Astrocyte of the spinal cord (primary cell): ENCODE data around the gene DENND4A.
"Not testable (repeated sequence)": the region's sequence is repeated elsewhere in the genome, so short reads cannot be mapped to it uniquely, and the experiment has no call there.

Source experiments
- DNase-seq: peaks from one replicate; pipeline ENCODE4 v3.0.0; 2011; ENCODE audit warnings: low read depth, low spot score
- H3K4me3 ChIP-seq: 2 replicates; pipeline ENCODE4 v1.5.1; 2011; ENCODE audit warnings: low read depth, mild to moderate bottlenecking, low read length, moderate library complexity
- CTCF ChIP-seq: IDR thresholded peaks from 2 replicates; pipeline ENCODE4 v1.5.1; 2012; ENCODE audit warnings: low read depth, mild to moderate bottlenecking, low read length, inconsistent platforms
- in situ Hi-C: cut with HindIII; loops from 2 replicates; pipeline ENCODE4 v1.10.0; 2017; ENCODE audit warnings: low sequenced_read_pairs

Gene DENND4A

DNA sequence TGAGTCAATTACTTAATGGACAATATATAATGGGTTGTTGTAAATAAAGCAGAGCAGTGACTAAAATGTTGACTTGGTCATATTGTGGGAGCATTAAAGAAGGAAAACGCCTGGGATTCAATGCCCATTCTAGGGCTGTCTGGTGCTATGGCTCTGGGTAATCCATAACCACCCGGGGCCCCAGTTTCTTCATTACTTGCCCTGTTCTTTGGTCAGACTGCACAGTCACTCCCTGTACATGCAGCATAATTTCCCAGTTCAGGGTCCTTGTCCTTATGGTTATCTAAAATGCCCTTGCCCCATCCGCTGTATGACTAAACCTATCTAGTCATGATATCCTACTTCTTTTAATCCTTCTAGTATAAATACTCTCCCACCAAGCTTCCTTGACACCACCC, 27.5 kb upstream of the DENND4A start:
- no peak for TF ChIP-seq CTCF
- no peak for DNase-seq
- H3K4me3 ChIP-seq, result no peak overlapping the region
- in situ Hi-C loops, result no loop called here

DNA sequence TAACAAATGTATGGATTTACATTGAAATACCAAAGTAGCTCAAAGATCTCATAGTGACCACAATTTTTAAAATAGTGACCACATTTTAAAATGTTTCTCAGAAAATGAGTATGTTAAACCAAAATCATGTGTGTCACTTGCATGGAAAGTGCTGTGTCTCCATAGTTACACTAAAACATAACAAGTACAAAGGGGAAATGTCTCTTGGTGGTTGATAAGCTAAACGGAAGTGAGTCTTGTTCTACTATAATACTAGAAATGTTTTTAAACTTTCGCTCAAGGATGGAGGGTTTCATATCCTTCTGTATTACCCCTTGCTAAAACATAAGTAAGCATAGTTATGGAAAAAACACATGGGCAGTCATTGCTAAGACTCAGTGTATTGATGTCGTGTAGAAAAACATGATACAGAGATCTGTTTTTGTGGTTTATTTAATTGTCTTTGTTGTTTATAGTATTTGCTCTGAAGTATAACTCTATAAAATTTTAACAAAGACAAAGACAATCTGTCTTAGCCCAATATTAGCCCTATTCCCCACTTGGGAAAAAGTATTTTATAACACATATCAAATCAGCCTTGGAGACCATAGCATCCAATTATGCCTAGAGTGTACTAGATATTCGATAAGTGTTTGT, 27.0 kb upstream of the DENND4A start:
- DNase-seq, result no peak
- in situ Hi-C loops, result no loop called here
- no peak overlapping the region for H3K4me3 ChIP-seq
- no peak for TF ChIP-seq CTCF

- DNase-seq, result no peak
- no peak overlapping the region for H3K4me3 ChIP-seq
- TF ChIP-seq CTCF, result no peak
- in situ Hi-C loops, result no loop called here
Observed at GRCh38 chr15:65816441-65816840, 24.3 kb upstream of the DENND4A start.

DNA sequence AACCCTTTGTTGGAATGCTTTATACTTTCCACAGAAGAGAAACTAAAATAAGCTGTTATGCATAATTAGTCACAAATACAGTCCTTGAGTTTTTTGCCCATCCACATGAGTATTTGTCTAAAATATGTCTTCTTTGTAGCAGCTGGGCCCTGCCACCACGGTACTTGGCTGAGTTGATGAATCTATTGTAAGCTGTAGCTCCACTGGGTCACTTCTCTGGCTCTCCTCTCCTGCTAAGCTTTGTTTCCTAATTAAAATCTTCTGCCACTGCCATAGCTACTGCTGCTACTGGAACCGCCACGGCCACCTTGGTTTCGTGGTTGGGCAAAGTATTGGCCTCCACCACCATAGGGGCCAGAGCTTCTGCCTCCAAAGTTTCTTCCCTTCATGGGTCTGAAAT, 23.9 kb upstream of the DENND4A start:
- DNase-seq, in situ Hi-C loops: not testable (repeated sequence)

GRCh38 chr15:65814271-65814670, 22.2 kb upstream of the DENND4A start:
- in situ Hi-C loops, H3K4me3 ChIP-seq, DNase-seq: not testable (repeated sequence)

More for the DNA sequence above, 23.9 kb upstream of the DENND4A start:
- H3K4me3 ChIP-seq, result not testable (repeated sequence)

DNA sequence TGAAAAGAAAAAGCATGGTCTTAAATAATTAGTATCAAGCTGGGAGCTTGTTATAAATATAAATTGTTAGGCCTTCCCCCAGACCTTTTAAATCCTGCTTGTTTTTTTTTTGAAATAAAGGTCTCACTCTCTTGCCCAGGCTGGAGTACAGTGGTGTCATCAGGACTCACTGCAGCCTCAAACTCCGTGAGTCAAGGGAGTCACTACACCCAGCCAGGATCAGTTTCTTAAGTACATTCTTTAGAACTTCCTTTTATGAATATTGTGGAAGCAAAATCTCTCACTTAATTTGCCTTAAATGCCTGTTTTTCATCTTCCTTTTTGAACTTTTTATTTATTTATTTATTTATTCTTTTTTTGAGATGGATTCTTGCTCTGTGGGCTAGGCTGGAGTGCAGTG, 20.8 kb upstream of the DENND4A start:
- no peak for TF ChIP-seq CTCF
- DNase-seq, result no peak
- in situ Hi-C loops, result no loop called here
- no peak overlapping the region for H3K4me3 ChIP-seq

DNA sequence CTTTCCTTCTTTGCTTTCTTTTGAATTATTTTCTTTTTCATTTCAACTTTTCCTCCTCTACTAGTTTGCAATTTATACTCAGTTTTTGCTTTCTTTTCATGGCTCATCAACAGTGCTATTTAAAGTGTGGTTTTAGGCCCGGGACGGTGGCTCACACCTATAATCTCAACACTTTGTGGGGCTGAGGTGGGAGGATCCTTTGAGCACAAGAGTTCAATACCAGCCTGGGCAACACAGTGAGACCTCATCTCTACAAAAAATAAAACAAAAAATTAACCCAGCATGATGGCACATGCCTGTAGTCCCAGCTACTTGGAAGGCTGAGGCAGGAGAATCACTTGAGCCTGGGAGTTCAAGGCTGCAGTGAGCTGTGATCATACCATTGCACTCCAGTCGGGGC, 20.4 kb upstream of the DENND4A start:
- TF ChIP-seq CTCF, result no peak
- H3K4me3 ChIP-seq, result no peak overlapping the region
- no peak for DNase-seq
- in situ Hi-C loops, result no loop called here

DNA sequence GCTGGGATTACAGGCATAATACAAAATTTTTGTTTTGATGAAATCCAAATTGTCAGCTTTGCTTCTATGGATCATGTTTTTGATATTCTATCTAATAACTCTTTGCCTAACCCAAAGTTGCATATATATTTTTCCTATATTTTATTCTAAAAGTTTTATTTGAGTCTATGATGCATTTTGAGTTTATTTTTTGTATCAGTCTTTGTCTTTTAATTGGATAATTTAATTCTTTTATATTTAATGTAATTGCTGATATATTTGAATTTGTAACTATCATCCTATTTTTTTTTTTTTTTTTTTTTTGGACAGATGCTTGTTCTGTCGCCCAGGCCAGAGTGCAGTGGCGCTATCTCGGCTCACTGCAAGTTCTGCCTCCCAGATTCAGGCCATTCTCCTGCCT, 19.7 kb upstream of the DENND4A start:
- DNase-seq, result no peak
- H3K4me3 ChIP-seq, result no peak overlapping the region
- in situ Hi-C loops, result no loop called here
- no peak for TF ChIP-seq CTCF

DNA sequence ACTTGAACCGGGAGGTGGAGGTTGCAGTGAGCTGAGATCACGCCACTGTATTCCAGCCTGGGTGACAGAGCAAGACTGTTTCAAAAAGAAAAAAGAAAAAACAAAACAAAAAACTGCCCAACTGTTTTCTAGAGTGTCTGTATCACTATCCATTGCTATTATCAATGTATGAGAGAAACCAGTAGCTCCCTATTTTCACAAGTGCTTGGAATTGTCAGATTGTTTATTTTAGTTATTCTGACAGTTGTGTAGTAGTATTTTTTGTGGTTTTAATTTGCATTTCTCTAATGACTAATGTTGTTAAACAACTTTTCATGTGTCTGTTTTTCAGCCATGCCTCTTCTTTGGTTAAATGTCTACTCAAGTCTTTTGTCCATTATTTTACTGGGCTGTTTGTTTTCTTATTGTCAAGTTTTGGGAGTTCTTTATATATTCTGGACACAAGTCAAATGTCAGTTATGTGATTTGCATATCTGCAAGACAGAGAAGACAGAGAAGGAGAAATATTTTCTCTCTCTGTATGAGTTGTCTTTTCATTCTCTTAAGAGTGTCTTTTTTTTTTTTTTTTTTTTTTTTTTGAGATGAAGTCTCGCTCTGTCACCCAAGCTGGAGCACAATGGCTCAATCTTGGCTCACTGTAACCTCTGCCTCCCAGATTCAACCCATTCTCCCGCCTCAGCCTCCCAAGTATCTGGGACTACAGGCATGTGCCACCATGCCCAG, 19.1 kb upstream of the DENND4A start:
- H3K4me3 ChIP-seq, DNase-seq, in situ Hi-C loops: not testable (repeated sequence)
